ENCODE data around the gene ECSIT.
"Not testable (repeated sequence)": the region's sequence is repeated elsewhere in the genome, so short reads cannot be mapped to it uniquely, and the experiment has no call there.

ECSIT gene

DNA sequence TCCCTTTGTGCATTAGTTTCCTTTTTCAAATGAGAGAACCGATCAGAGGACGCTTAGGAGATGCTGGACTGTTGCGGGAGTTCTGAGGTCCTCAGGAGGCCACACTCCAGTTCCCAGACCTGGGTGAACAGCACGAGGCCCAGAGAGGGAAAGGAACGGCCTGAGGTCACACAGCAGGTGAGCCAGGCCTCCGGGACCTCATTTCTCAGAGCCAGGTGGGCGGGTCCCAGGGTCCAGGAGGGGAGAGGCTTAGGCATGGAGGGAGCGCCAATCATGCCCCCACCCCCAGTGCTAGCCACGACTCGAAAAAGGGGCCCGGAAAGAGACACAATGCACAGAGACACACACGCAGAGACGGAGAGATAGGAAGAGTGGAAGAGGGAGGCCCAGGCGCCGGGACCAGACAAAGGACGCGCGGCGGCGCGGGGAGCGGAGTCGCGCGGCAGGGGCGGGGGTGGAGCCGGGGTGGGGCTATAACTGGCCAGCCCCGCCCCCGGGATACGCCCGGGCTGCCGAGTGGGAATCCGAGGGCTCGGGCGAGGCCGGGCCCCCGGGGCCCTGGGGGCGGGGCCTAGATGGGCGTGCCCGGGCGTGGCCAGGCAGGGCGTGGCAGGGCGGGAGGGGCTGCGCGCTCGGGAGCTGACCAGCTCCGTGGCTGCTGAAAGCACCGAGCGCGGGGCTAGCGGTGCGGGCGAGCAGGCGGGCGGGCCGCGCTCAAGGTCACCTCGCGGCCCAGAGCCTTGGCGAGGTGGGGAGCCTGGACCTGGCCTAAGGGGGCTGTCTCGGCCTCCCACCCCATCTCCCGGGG, 49.6 kb downstream of the ECSIT start:
- peak in 55 of 56 donors; percentile 8 to 91 (median 61) for DNase-seq

DNA sequence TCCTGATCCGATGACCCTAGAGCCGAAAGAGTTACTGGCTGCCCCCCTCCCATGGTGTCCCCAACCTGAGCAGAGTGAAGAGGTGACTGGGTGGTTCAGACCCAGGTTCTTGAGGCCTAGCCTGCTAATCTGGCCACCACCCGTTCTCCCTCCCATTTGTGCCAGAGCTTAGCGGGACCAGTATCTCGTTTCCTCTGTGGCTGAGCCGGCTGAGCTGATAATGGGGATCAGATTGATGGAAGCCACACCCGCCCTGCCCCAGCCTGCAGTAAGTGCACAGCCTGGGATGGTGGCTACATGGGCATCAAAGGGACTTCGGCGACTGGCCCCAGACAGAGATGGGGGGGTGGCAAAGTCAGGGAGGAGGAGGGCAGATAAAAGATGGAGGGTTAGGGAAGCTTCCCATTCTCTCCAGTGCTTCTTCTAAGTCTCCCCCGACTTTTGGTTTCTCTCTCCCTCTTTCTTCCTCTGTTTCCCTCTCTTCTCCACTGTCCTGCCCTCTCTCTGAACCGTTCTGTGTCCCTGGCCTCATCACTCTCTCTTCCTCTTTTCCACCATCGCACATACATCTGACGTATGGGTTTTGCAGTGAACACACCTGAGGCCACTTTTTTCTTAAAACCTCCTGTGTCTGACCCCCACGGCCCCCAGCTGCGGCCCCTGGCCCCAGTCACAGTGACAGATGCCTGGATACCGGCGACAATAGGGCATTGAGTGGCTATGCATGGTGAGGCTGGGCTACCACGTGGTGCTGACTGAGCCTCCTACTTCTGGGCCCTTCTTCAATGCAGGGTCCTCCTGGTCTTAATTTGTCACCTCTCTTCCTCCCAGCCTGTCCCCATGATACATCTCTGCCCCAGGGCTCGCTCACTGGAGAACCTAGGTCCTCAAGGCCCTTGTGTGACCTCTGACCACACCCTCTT, 50.5 kb downstream of the ECSIT start:
- peak in 28 of 56 donors; percentile 7 to 67 (median 30) for DNase-seq

DNA sequence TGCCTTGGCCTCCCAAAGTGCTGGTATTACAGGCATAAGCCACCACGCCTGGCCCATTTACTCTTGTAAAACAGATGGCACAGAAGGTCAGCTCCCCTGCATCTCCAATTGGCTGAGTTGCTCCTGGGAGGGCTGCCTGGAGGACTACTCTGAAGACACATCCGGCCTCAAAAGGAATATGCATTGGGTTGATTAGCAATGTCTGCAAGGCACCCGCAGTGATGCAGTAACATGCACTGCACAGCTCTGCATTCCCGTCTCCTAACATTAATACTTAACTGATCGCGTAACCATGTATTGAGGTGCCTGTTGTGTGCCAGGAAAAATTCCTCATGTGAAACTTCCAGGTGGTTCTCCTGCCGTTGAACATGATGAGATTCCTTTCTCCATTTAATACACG, 53.1 kb downstream of the ECSIT start:
- no peak for DNase-seq

DNA sequence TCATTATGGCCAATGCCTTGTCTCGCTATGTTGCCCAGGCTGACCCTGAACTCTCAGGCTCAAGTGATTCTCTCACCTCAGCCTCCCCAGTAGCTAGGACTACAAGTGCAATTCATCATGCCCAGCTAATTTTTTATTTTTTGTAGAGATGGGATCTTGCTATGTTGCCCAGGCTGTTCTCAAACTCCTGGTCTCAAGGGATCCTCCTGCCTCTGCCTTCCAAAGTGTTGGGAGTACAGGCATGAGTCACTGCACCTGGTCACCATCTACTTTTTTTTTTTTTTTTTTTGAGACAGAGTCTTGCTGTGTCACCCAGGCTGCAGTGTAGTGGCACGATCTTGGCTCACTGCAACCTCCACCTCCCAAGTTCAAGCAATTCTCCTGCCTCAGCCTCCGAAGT, 53.6 kb downstream of the ECSIT start:
- not testable (repeated sequence) for DNase-seq

DNA sequence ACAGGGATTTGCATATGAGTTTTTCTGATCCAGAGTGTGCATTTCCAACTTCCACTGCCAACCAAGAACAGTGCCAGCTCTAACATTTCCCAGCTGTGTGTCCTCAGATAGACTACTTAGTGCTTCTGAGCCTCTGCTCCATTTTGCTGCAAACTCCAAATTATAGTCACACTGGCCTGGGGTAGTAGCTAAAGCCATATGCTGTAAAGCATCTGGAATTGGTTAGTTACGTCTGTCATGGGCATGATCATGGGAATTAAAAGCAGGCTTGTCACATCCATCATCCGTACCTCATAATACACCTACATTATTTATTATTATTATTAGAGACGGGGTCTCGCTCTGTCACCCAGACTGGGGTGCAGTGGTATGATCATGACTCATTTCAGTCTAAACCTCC, 55.2 kb downstream of the ECSIT start:
- no peak for DNase-seq

DNA sequence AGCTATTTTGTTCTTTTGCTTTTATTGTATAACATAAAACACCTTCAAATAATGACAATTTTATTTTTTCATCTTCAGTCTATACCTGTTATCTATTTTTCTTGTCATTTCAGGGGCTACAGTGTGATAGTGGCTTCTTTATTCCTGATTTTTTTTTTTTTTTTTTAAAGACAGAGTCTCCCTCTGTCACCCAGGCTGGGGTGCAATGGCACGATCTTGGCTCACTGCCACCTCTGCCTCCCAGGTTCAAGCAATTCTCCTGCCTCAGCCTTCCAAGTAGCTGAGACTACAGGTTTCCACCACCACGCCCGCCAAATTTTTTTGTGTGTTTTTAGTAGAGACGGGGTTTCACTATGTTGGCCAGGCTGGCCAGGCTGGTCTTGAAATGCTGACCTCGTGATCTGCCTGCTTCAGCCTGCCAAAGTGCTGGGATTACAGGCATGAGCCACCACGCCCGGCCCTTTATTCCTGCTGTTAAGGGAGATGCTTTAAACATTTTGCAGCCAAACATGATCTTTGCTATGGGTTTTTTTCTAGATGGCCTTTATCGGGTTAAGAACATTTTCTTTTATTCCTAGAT, 60.6 kb downstream of the ECSIT start:
- not testable (repeated sequence) for DNase-seq

DNA sequence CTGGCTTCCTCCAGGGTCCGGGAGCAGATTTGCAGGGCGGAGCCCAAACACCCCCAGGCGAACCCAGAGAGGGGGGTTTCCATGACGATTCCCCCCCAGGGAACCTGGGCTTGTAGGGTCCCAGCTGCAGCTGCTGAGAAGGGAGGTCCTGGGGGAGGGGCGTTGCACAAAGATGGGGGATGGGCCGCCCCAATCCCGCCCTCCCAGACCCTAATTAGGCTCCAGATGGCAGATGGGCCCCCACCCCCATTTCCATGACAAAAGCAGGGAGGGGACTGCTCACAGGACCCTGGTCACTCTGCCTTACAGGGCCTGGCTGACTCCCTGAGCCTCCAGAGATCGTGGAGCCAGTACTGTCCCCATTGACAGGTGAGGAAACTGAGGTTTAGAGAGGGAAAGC, 63.3 kb downstream of the ECSIT start:
- DNase-seq = no peak

DNA sequence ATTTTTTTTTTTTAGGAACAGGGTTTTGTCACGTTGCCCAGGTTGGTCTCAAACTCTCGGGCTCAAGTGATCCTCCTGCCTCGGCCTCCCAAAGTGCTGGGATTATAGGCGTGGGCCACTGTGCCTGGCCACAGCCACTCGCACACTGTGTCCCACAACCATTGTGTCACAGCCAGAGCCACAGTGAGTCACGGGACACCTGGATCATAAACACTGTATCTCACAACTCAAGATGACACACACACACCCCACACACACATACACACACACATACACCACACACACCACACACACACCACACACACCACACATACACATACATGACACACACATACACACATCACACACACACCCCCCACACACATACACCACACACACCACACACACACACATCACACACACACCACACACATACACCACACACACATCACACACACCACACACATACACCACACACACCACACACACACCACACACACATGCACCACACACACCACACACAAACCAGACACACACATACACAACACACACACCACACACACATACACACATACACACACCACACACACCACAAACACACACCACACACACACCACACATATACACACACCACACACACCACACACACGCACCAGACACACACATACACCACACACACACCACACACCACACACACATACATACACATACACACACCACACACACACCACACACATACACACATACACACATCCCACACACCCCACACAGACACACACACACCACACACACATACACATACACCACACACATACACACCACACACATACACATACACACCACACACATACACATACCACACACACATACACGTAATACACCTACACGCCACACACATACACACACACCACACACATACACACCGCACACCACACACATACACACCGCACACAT, 64.3 kb downstream of the ECSIT start:
- no peak for DNase-seq

DNA sequence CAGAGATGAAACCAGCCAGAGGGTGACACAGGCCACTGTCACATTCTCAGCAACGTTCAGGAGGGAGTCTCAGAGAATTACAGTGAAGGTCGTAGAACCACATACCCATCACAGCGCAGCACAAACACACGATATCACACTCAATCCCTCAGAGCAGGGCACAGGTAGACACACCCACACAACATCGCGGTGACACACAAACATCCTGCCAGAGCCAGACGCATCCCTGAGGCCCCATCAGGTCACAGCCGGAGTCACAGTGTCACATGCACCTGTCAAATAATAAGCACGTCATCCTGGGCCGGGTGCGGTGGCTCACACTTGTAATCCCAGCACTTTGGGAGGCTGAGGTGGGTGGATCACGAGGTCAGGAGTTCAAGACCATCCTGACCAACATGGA, 65.5 kb downstream of the ECSIT start:
- DNase-seq = no peak

DNA sequence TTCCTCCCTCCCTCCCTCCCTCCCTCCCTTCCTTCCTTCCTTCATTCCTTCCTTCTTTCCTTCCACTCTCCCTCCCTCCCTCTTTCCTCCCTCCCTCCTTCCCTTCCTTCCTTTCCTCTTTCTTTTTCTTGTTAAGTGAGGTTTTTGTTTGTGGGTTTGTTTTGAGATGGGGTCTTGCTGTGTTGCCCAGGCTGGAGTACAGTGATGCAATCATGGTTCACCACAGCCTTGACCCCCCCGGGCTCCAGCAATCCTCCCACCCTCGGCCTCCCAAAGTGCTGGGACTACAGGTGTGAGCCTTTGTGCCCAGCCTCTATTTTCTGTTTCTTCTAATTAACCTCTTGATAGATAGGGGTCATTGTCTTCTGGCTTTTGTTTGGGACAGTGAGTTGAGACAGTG, 67.5 kb downstream of the ECSIT start:
- no peak for DNase-seq

DNA sequence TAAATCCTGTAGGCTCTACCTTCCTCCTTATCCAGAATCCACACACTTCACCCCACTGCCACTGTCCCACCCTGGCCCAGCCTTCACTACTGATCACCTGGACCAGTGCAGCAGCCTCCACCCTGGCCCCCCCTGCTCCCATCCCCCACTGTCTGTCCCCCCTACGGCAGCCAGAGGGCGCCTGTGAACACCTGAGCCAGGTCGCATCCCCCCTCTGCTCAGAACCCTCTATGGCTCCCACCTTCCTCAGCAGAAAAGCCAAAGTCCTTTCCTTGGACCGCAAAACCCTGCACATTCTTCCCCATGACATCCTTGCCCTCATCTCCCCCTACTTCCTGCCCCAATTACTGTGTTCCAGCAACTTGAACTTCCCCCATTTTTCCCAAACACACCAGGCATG, 68.7 kb downstream of the ECSIT start:
- no peak for DNase-seq

DNA sequence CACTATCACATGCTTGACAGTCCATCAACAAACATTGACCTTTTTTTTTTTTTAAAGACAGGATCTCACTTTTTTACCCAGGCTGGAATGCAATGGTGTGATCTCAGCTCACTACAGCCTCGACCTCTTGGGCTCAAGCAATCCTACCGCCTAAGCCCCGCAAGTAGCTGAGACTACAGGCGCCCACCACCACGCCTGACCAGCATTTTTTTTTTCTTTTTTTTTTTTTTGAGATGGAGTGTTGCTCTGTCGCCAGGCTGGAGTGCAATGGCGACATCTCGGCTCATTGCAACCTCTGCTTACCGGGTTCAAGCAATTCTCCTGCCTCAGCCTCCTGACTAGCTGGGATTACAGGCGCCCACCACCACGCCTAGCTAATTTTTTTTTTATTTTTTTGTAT, 70.0 kb downstream of the ECSIT start:
- DNase-seq = not testable (repeated sequence)

DNA sequence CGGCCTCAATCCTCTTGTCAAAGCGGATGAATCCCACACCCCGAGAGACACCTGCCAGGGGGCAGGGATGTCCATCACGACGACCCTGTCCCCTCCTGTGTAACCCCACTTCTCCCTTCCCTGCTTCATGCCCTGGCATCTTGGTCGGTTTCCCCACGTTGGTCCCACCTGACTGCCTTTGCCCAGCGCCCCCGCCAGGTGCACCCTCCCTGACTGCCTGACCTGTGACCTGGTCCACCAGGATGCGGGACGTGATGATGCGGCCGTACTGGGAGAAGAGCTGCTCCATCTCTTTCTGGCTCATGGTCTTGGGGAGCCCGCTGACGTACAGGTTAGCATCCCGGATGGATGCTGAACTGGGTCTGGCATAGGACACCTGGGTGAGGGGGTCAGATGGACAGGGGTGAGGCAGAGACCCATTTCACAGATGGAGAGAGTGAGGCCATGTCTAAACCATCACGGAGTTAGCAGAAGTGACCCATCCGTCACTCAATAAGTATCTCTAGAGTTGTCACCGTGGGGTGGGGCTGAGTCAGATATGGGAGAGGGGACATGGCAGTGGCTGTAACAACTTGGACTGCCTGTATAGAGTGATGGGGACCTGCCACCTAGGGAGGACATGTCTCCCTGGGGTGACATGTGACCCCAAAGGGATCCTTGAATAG, 70.6 kb downstream of the ECSIT start:
- no peak for DNase-seq

DNA sequence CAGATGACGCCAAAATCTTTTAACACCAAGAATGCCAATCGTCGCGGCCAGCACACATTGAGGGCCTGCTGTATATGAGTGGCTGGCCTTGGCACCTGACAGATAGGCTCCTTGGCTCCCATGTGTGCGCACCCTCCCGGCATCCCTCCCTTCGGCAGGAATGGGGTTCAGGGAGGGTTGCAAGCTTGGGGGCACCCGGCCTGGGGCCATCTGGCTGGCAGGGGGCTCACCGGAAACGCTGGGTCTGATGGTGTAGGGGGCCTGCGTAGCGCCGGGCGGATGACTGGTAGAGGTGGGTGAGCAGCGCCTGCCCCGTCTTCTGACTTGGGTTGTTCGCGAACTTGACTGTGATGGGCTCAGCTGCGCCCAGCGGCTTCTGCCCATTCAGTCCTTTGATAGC, 71.1 kb downstream of the ECSIT start:
- no peak for DNase-seq

DNA sequence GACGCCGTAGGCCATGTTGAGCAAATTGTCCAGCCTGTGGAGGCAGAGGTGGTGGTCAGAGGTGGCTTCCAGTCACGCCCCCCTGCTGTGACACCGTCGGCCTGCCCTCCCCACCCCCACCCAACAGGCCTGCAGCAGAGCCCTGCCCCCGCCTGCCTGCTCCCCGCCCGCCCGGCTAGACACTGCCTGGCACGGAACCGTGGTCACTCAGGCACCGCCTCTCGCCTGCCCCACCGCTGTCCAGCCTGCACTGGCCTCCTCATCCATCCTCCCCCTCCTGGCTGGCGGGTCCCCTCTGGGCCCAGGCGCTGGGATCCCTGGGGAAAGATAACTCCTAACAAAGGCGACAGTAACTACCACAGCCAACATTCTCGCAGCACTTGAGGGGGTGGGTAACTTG, 71.8 kb downstream of the ECSIT start:
- peak in 54 of 56 donors; percentile 5 to 95 (median 78) for DNase-seq

DNA sequence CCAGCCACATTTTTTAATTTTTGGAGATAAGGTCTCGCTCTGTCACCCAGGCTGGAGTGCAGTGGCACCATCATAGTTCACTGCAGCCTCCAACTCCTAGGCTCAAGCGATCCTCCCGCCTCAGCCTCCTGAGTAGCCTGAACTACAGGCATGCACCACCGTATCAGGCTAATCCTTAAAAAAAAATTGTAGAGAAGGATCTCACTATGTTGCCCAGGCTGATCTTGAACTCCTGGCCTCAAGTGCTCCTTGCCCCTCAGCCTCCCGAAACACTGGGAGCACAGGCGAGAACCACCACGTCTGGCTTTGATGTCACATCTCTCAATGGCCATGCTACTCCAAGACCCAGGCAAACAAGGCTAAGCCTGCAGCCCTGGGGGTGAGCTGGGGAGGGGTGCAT, 72.3 kb downstream of the ECSIT start:
- DNase-seq = no peak
